Heart left ventricle (tissue), 13 donors: ENCODE measurements around the gene PRR22.

Experiments used
- POLR2A ChIP-seq, 2 donors: fragments of 450-650 bp; IDR thresholded peaks; one replicate each; pipeline ENCODE4 v1.6.1; 2017; ENCODE audit warnings: antibody characterized with exemption in 2 of 2, mild to moderate bottlenecking in 2 of 2, moderate library complexity in 2 of 2
- TF ChIP-seq, protein P1 (sequence below), 12 donors: fragments of 200-600 bp; sonication (generic) in 4 of 12; IDR thresholded peaks; one replicate each; pipeline versions ENCODE4 v1.5.0 to v1.8.0; 2018 to 2022; ENCODE audit warnings: antibody characterized with exemption in 12 of 12, mild to moderate bottlenecking in 5 of 12
- donor health status: ischemic (EF 13 %, LVEDD 7.1; RV severe dilation, severe dysfunction).
- donor health status: DM: no; HTN: yes; CAD: no.
- donor health status: DM: no; HTN: no; CAD: no.
- donor health status: ischemic (EF 25% LVEDD 6.9; RV normal size, moderate dysfunction).
- donor health status: ischemic (EF 25% LVEDD 5.7; RV mildly dilated, moderate dysfunction).
- donor health status: ischemic (EF 35%, LVEDD 5.7; RV mildly dilated, moderate dysfunction).
- donor health status: nonischemic (EF 11% LVEDD 7.7; RV severe dilation, severe dysfunction).
- donor health status: DM: yes; HTN: yes; CAD: no.
- donor health status: PGD.
- donor health status: ischemic (EF 29% LVEDD 5.4; RV normal size, mild dysfunction).
- donor health status: nonischemic (EF 23%, LVEDD 6.1; RV moderate dilation, normal function).

DNA sequence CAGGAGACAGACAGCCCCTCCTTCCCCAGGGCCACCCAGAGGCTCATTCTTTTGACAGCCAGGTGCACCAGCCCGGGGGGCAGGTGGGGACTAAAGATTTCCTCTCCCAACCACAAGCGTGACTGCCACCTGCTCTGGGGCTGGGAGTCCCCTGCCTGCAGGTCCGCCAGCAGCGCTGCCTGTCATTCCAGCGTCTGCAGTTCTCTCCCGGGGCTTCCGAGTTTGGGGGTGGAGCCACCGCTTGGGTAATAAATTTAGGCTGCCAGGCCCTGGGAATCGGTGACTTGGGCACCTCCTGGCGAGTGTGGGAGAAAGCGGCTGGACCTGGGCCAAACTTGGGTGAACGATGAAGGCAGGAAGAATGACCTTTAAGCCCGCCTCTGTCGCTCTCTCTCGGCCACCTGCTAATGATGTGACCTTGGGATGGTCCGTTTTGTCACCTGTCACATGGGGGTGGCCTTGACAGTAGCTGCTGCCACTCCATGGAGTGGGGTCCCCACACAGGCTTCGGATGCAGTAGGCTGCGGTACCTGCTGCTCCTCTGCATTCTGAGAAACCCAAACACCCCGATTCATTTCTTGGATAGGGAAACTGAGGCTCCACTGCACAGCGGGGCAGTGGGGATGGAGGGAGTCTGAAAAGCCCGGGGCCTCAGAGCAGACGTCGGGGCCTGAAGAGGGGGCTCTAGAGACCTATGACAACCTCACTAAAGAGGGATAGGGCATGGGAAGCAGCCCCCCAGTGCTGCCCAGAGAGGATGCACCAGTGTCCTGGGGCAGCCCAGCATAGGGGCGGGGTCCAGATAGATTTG, 42.2 kb upstream of the PRR22 start:
- TF ChIP-seq POLR2A (IDR thresholded peaks at IDR 0.05) = no peak
- TF ChIP-seq, protein P1, sequence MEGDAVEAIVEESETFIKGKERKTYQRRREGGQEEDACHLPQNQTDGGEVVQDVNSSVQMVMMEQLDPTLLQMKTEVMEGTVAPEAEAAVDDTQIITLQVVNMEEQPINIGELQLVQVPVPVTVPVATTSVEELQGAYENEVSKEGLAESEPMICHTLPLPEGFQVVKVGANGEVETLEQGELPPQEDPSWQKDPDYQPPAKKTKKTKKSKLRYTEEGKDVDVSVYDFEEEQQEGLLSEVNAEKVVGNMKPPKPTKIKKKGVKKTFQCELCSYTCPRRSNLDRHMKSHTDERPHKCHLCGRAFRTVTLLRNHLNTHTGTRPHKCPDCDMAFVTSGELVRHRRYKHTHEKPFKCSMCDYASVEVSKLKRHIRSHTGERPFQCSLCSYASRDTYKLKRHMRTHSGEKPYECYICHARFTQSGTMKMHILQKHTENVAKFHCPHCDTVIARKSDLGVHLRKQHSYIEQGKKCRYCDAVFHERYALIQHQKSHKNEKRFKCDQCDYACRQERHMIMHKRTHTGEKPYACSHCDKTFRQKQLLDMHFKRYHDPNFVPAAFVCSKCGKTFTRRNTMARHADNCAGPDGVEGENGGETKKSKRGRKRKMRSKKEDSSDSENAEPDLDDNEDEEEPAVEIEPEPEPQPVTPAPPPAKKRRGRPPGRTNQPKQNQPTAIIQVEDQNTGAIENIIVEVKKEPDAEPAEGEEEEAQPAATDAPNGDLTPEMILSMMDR (IDR thresholded peaks at IDR 0.05) = peak in 5 of 12 donors; percentile 9 to 40 (median 26)
